Keratinocyte (primary cell): ENCODE results near the gene SDHAF4. TPM values are rescaled to one million over a fixed set of nuclear protein-coding genes. Genes with fewer than 3 reads are reported as not detected.

Experiments used
- DNase-seq: peaks from one replicate; pipeline ENCODE4 v3.0.0-alpha.2; 2011; ENCODE audit warnings: low read depth, missing footprints, low spot score
- FAIRE-seq: peaks from 2 replicates; lab custom pipeline; 2011; peaks lifted over from hg19 to GRCh38; lab: Jason Lieb, UNC
- H2AFZ ChIP-seq: 2 replicates; pipeline ENCODE4 v1.6.0; 2012; ENCODE audit warnings: low read length, control low read depth, inconsistent platforms; ENCODE audit not compliant: control insufficient read depth
- H3K27ac ChIP-seq: 2 replicates; pipeline ENCODE4 v1.5.1; 2011; ENCODE audit warnings: low read length; ENCODE audit not compliant: control insufficient read depth, insufficient read depth
- H3K27me3 ChIP-seq: 3 replicates; pipeline ENCODE4 v1.6.0; 2011; ENCODE audit warnings: low read length; ENCODE audit not compliant: control insufficient read depth, insufficient read depth; ENCODE audit errors: extremely low read depth
- H3K36me3 ChIP-seq, 2 experiments: 2 replicates in 1 of 2; 3 replicates in 1 of 2; pipeline ENCODE4 v1.5.1; 2011; ENCODE audit warnings: low read length in 2 of 2, mild to moderate bottlenecking in 1 of 2; ENCODE audit not compliant: control insufficient read depth in 2 of 2, insufficient read depth in 2 of 2; ENCODE audit errors: extremely low read depth in 1 of 2
- H3K4me1 ChIP-seq: 3 replicates; pipeline ENCODE4 v1.5.1; 2011; ENCODE audit warnings: low read length; ENCODE audit not compliant: control insufficient read depth, insufficient read depth; ENCODE audit errors: extremely low read depth
- H3K4me2 ChIP-seq: 3 replicates; pipeline ENCODE4 v1.6.0; 2011; ENCODE audit warnings: low read depth, low read length; ENCODE audit not compliant: control insufficient read depth, insufficient read depth; ENCODE audit errors: extremely low read depth
- H3K4me3 ChIP-seq, 3 experiments: fragments of 200-600 bp in 1 of 3; sonication (generic) in 1 of 3; 2 replicates in 2 of 3; 3 replicates in 1 of 3; pipeline ENCODE4 v1.5.1; 2011 to 2016; ENCODE audit warnings: low read length in 3 of 3, mild to moderate bottlenecking in 3 of 3, control low read depth in 2 of 3, inconsistent platforms in 1 of 3, low read depth in 1 of 3, mixed read lengths in 1 of 3, mixed run types in 1 of 3, moderate library complexity in 1 of 3; ENCODE audit not compliant: control insufficient read depth in 2 of 3, insufficient read depth in 2 of 3; ENCODE audit errors: extremely low read depth in 1 of 3
- H3K79me2 ChIP-seq: 2 replicates; pipeline ENCODE4 v1.6.0; 2012; ENCODE audit warnings: low read length; ENCODE audit not compliant: control insufficient read depth, insufficient read depth
- H3K9ac ChIP-seq: 3 replicates; pipeline ENCODE4 v1.6.0; 2011; ENCODE audit warnings: low read length; ENCODE audit not compliant: control insufficient read depth, insufficient read depth; ENCODE audit errors: extremely low read depth
- H3K9me1 ChIP-seq: 3 replicates; pipeline ENCODE4 v1.6.0; 2011; ENCODE audit warnings: low read length; ENCODE audit not compliant: control insufficient read depth, insufficient read depth; ENCODE audit errors: extremely low read depth
- H3K9me3 ChIP-seq: 2 replicates; pipeline ENCODE4 v1.5.1; 2012; ENCODE audit warnings: low read depth, low read length; ENCODE audit not compliant: control insufficient read depth
- H4K20me1 ChIP-seq: 3 replicates; pipeline ENCODE4 v1.6.0; 2011; ENCODE audit warnings: low read length; ENCODE audit not compliant: control insufficient read depth, insufficient read depth; ENCODE audit errors: extremely low read depth
- EZH2 ChIP-seq: IDR thresholded peaks from one replicate; pipeline ENCODE4 v1.6.1; 2012; ENCODE audit warnings: inconsistent platforms, mild to moderate bottlenecking, low read length, moderate library complexity
- dilution Hi-C: fragments of 300-500 bp; cut with MboI; formaldehyde crosslinking; loops from one replicate; pipeline ENCODE4 v1.7.0; 2020; ENCODE audit warnings: low sequenced_read_pairs; ENCODE audit not compliant: extremely low pct_ligation_motif_present
- polyA plus RNA-seq, 5 experiments: library from polyadenylated mRNA; depleted of rRNA in 3 of 5; stranded (reverse) in 3 of 5; stranded (forward) in 1 of 5; unstranded in 1 of 5; fragments of >200 nt; gene quantifications; 1 replicate in 1 of 5; 2 replicates in 3 of 5; 3 replicates in 1 of 5; pipeline versions ENCODE4 v1.2.1 to v1.2.3, GENCODE V29; 2011 to 2012; ENCODE audit warnings: missing spikeins in 2 of 5, low read depth in 1 of 5, low replicate concordance in 1 of 5
- TF ChIP-seq, protein P1 (sequence below), 3 experiments: IDR thresholded peaks in 1 of 3; conservative IDR thresholded peaks in 1 of 3; optimal IDR thresholded peaks in 1 of 3; 2 replicates in 2 of 3; 3 replicates in 1 of 3; pipeline versions ENCODE3 to v1.5.1; 2011; ENCODE audit warnings: low read length in 3 of 3, mild to moderate bottlenecking in 3 of 3, moderate library complexity in 2 of 3, control low read depth in 1 of 3, inconsistent platforms in 1 of 3; ENCODE audit not compliant: insufficient read depth in 2 of 3; ENCODE audit errors: extremely low read depth in 1 of 3

SDHAF4 gene
- polyA plus RNA-seq, 1 donor (not counting 4 experiments of a cell fraction or from before 2014, with no cell fraction given), result 12.7 TPM

DNA sequence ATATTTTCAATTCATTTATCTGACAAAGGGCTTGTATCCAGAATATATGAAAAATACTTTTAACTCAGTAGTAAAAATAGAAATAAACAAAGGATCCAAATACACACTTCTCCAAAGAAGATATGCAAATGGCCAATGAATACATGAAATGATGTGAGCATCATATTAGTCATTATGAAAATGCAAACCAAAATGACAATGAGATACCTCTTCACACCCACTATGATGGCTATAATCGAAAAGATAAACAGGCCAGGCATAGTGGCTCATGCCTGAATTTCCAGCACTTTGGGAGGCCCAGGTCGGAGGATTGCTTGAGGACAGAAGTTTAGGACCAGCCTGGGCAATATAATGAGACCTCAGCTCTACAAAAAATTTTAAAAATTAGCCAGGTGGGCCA, 67.1 kb downstream of the SDHAF4 start:
- no peak overlapping the region for H2AFZ ChIP-seq
- FAIRE-seq, result no peak
- H3K9ac ChIP-seq, result no peak overlapping the region
- no peak for DNase-seq
- H3K4me2 ChIP-seq, result no peak overlapping the region
- no peaks in the 10 kb centered on the region for H4K20me1 ChIP-seq
- H3K9me1 ChIP-seq, result no peaks in the 10 kb centered on the region
- H3K79me2 ChIP-seq, result no peaks in the 10 kb centered on the region
- TF ChIP-seq, protein P1, sequence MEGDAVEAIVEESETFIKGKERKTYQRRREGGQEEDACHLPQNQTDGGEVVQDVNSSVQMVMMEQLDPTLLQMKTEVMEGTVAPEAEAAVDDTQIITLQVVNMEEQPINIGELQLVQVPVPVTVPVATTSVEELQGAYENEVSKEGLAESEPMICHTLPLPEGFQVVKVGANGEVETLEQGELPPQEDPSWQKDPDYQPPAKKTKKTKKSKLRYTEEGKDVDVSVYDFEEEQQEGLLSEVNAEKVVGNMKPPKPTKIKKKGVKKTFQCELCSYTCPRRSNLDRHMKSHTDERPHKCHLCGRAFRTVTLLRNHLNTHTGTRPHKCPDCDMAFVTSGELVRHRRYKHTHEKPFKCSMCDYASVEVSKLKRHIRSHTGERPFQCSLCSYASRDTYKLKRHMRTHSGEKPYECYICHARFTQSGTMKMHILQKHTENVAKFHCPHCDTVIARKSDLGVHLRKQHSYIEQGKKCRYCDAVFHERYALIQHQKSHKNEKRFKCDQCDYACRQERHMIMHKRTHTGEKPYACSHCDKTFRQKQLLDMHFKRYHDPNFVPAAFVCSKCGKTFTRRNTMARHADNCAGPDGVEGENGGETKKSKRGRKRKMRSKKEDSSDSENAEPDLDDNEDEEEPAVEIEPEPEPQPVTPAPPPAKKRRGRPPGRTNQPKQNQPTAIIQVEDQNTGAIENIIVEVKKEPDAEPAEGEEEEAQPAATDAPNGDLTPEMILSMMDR (optimal IDR thresholded peaks at IDR 0.05 in 1 of 3, IDR thresholded peaks at IDR 0.05 in 1 of 3, conservative IDR thresholded peaks at IDR 0.05 in 1 of 3; ENCODE audit: extremely low read depth in 1 of 3, insufficient read depth in 2 of 3, low read length in 3 of 3), result no peak
- H3K27me3 ChIP-seq, result no peaks in the 10 kb centered on the region
- H3K36me3 ChIP-seq, result no peaks in the 10 kb centered on the region
- no peak overlapping the region for H3K4me3 ChIP-seq
- dilution Hi-C loops, result no loop called here
- H3K4me1 ChIP-seq, result no peaks in the 10 kb centered on the region
- no peak overlapping the region for H3K27ac ChIP-seq
- no peaks in the 10 kb centered on the region for H3K9me3 ChIP-seq

DNA sequence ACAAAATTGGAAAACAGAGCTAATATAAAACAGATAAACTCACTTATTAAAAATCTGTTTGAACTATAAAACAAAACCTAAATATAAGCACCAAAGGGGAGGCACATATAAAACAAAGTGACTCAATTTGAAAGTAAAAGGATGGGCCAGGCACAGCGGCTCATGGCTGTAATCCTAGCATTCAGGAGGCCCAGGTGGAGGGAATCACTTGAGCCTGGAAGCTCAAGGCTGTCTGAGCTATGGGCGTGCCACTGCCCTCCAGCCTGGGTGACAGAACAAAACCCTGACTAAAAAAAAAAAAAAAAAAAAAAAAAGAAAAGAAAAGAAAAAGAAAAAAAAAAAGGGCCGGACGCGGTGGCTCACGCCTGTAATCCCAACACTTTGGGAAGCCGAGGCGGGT, 69.9 kb downstream of the SDHAF4 start:
- Histone ChIP-seq H3K9ac (no peak overlapping the region), H3K9me3 (no peaks in the 10 kb centered on the region), H3K36me3 (no peaks in the 10 kb centered on the region), H3K4me1 (no peaks in the 10 kb centered on the region), H3K79me2 (no peaks in the 10 kb centered on the region), H2AFZ (no peak overlapping the region), H3K4me2 (no peak overlapping the region), H4K20me1 (no peaks in the 10 kb centered on the region), H3K27me3 (no peaks in the 10 kb centered on the region), H3K9me1 (no peaks in the 10 kb centered on the region), H3K4me3 (no peak overlapping the region), H3K27ac (no peak overlapping the region)
- dilution Hi-C loops, result no loop called here
- no peak for DNase-seq
- TF ChIP-seq EZH2, result no peak
- TF ChIP-seq, protein P1 (optimal IDR thresholded peaks at IDR 0.05 in 1 of 3, IDR thresholded peaks at IDR 0.05 in 1 of 3, conservative IDR thresholded peaks at IDR 0.05 in 1 of 3; ENCODE audit: extremely low read depth in 1 of 3, insufficient read depth in 2 of 3, low read length in 3 of 3), result no peak
- no peak for FAIRE-seq
